HCT116 (cell line): ENCODE data around the gene DDX39A. TPM values are rescaled to one million over a fixed set of nuclear protein-coding genes. Genes with fewer than 3 reads are reported as not detected.

Source experiments
- ATAC-seq: fragments of 200-7000 bp; cut with Tn5 transposase; 2 replicates; pipeline ENCODE4 v1.9.1; 2020; ENCODE audit warnings: mild to moderate bottlenecking, moderate library complexity
- BruUV-seq: library from RNA; stranded (reverse); fragments of 400-500 nt; replicated peaks from 2 replicates; lab custom pipeline; 2021; lab: Mats Ljungman, UMichigan
- CTCF ChIA-PET: fragments of 300-600 bp; sonication (Branson Sonifier 250); formaldehyde crosslinking; loops from one replicate; lab custom pipeline; 2021; ENCODE audit warnings: antibody characterized with exemption; lab: Charles Lee
- POLR2A ChIA-PET: fragments of 300-600, 350-600 bp; sonication (Branson Sonifier 250); formaldehyde crosslinking; loops from one replicate; lab custom pipeline; 2021; ENCODE audit warnings: antibody characterized with exemption; lab: Charles Lee
- RAD21 ChIA-PET, 2 experiments: fragments of 300-600 bp; sonication (Branson Sonifier 250); formaldehyde crosslinking; loops; one replicate each; lab custom pipeline; 2023; ENCODE audit warnings: low total read pairs in 2 of 2; ENCODE audit not compliant: uncharacterized antibody in 2 of 2, unreplicated experiment in 2 of 2, low non-redundant PET in 1 of 2; lab: Charles Lee
- DNase-seq: peaks from one replicate; pipeline ENCODE4 v3.0.0-alpha.2; 2010; ENCODE audit warnings: low read depth, low spot score
- H2AFZ ChIP-seq: fragments of 200-600 bp; shearing (Covaris generic), sonication (generic); 2 replicates; pipeline ENCODE4 v1.6.1; 2017; ENCODE audit warnings: low read depth, mixed run types, mixed read lengths, antibody characterized with exemption, low read length; ENCODE audit not compliant: poor library complexity, severe bottlenecking
- H3K27ac ChIP-seq: 2 replicates; pipeline ENCODE4 v1.5.1; 2012; ENCODE audit warnings: low read depth, low read length
- H3K27me3 ChIP-seq: fragments of 200-600 bp; sonication (generic); 2 replicates; pipeline ENCODE4 v1.6.1; 2016; ENCODE audit warnings: mixed run types, low read length, mixed read lengths; ENCODE audit not compliant: insufficient read depth
- H3K36me3 ChIP-seq, 2 experiments: fragments of 200-500 bp in 1 of 2; fragments of 200-600 bp in 1 of 2; sonication (Bioruptor generic) in 1 of 2; sonication (generic) in 1 of 2; 2 replicates each; pipeline versions ENCODE4 v1.5.1 to v1.6.1; 2014 to 2016; ENCODE audit warnings: low read length in 2 of 2, inconsistent platforms in 1 of 2, mixed read lengths in 1 of 2, mixed run types in 1 of 2; ENCODE audit not compliant: insufficient read depth in 2 of 2, control insufficient read depth in 1 of 2
- H3K4me1 ChIP-seq, 2 experiments: fragments of 200-600 bp in 1 of 2; sonication (generic) in 1 of 2; 2 replicates each; pipeline versions ENCODE4 v1.5.1 to v1.6.1; 2012 to 2017; ENCODE audit warnings: low read length in 2 of 2, inconsistent platforms in 1 of 2, mild to moderate bottlenecking in 1 of 2, mixed read lengths in 1 of 2, mixed run types in 1 of 2, moderate library complexity in 1 of 2; ENCODE audit not compliant: insufficient read depth in 2 of 2, control insufficient read depth in 1 of 2
- H3K4me2 ChIP-seq: fragments of 200-600 bp; sonication (generic); 2 replicates; pipeline ENCODE4 v1.6.1; 2017; ENCODE audit warnings: mixed run types, low read length, mixed read lengths
- H3K4me3 ChIP-seq, 2 experiments: fragments of 200-600 bp in 1 of 2; sonication (generic) in 1 of 2; replicated peaks in 1 of 2; 2 replicates each; pipeline ENCODE4 v1.5.1; 2011 to 2016; ENCODE audit warnings: low read length in 2 of 2, control low read depth in 1 of 2, low read depth in 1 of 2, mild to moderate bottlenecking in 1 of 2, mixed read lengths in 1 of 2, mixed run types in 1 of 2
- H3K79me2 ChIP-seq: fragments of 200-600 bp; sonication (generic); 2 replicates; pipeline ENCODE4 v1.6.1; 2017; ENCODE audit warnings: mild to moderate bottlenecking, mixed run types, low read length, moderate library complexity, mixed read lengths; ENCODE audit not compliant: insufficient read depth
- H3K9ac ChIP-seq: fragments of 200-600 bp; sonication (generic); 2 replicates; pipeline ENCODE4 v1.6.1; 2016; ENCODE audit warnings: low read length, mixed read lengths
- H3K9me2 ChIP-seq: fragments of 200-600 bp; sonication (generic), shearing (Covaris generic); 2 replicates; pipeline ENCODE4 v1.6.1; 2017; ENCODE audit warnings: mixed run types, mild to moderate bottlenecking, moderate library complexity; ENCODE audit not compliant: insufficient read depth
- H3K9me3 ChIP-seq, 2 experiments: fragments of 200-500 bp in 1 of 2; fragments of 200-600 bp in 1 of 2; sonication (Bioruptor generic) in 1 of 2; sonication (generic) in 1 of 2; 2 replicates each; pipeline ENCODE4 v1.6.1; 2014 to 2017; ENCODE audit warnings: low read length in 2 of 2, mixed read lengths in 2 of 2, inconsistent platforms in 1 of 2, low read depth in 1 of 2, mild to moderate bottlenecking in 1 of 2, mixed run types in 1 of 2, moderate library complexity in 1 of 2; ENCODE audit not compliant: control insufficient read depth in 1 of 2, insufficient read depth in 1 of 2
- H4K20me1 ChIP-seq: fragments of 200-600 bp; sonication (generic), shearing (Covaris generic); 2 replicates; pipeline ENCODE4 v1.6.1; 2017; ENCODE audit warnings: mixed run types, mild to moderate bottlenecking, moderate library complexity; ENCODE audit not compliant: insufficient read depth
- CBX3 ChIP-seq: IDR thresholded peaks from 2 replicates; pipeline ENCODE4 v1.6.1; 2012; ENCODE audit warnings: low read depth
- CEBPB ChIP-seq: IDR thresholded peaks from 2 replicates; pipeline ENCODE4 v1.6.1; 2012; ENCODE audit warnings: low read depth
- EGR1 ChIP-seq: IDR thresholded peaks from 2 replicates; pipeline ENCODE4 v1.6.1; 2012; ENCODE audit warnings: low read depth
- ELF1 ChIP-seq: IDR thresholded peaks from 2 replicates; pipeline ENCODE4 v1.6.1; 2012; ENCODE audit warnings: low read depth, borderline replicate concordance
- EZH2 ChIP-seq: fragments of 200-600 bp; sonication (generic); IDR thresholded peaks from 2 replicates; pipeline ENCODE4 v1.6.1; 2017; ENCODE audit warnings: antibody characterized with exemption, mixed run types
- EZH2phosphoT487 ChIP-seq: fragments of 200-600 bp; IDR thresholded peaks from 2 replicates; pipeline ENCODE4 v1.6.1; 2018; ENCODE audit warnings: antibody characterized with exemption, borderline replicate concordance
- FOSL1 ChIP-seq: IDR thresholded peaks from 2 replicates; pipeline ENCODE4 v1.6.1; 2012; ENCODE audit warnings: low read depth
- JUND ChIP-seq: IDR thresholded peaks from 2 replicates; pipeline ENCODE4 v1.6.1; 2012
- POLR2AphosphoS5 ChIP-seq: IDR thresholded peaks from 2 replicates; pipeline ENCODE4 v1.6.1; 2011; ENCODE audit warnings: mild to moderate bottlenecking, low read depth, low read length, moderate library complexity
- RAD21 ChIP-seq: IDR thresholded peaks from 2 replicates; pipeline ENCODE4 v1.6.1; 2012; ENCODE audit warnings: low read depth, mild to moderate bottlenecking
- SIN3A ChIP-seq: IDR thresholded peaks from 2 replicates; pipeline ENCODE4 v1.6.1; 2012; ENCODE audit warnings: low read depth
- SP1 ChIP-seq: IDR thresholded peaks from 2 replicates; pipeline ENCODE4 v1.6.1; 2012; ENCODE audit warnings: low read depth
- SRF ChIP-seq: IDR thresholded peaks from 2 replicates; pipeline ENCODE4 v1.6.1; 2012; ENCODE audit warnings: low read depth
- TCF7L2 ChIP-seq: IDR thresholded peaks from 2 replicates; pipeline ENCODE4 v1.7.0; 2011; ENCODE audit warnings: borderline replicate concordance, inconsistent platforms; ENCODE audit not compliant: insufficient read depth, insufficient read length; ENCODE audit errors: extremely low read depth
- YY1 ChIP-seq: IDR thresholded peaks from 2 replicates; pipeline ENCODE4 v1.6.1; 2011; ENCODE audit warnings: low read length, low read depth, moderate library complexity, mild to moderate bottlenecking; ENCODE audit not compliant: insufficient replicate concordance; ENCODE audit errors: extremely low read depth
- ZFX ChIP-seq: fragments of 450-650 bp; IDR thresholded peaks from 2 replicates; pipeline ENCODE4 v1.6.1; 2017
- ZNF274 ChIP-seq: fragments of 200-500 bp; sonication (Bioruptor generic); IDR thresholded peaks from 2 replicates; pipeline ENCODE4 v1.6.1; 2014; ENCODE audit warnings: mild to moderate bottlenecking, low read depth, low read length, inconsistent platforms
- intact Hi-C: fragments of 100-400 bp; cut with micrococcal nuclease; formaldehyde crosslinking; loops from 2 replicates; pipeline ENCODE4 v1.10.0; 2022
- total RNA-seq: library from RNA; stranded (reverse); gene quantifications from one replicate; pipeline ENCODE4 v1.2.1, GENCODE V29; 2021; ENCODE audit not compliant: unreplicated experiment
- TF ChIP-seq, protein P1 (sequence below): IDR thresholded peaks from 2 replicates; pipeline ENCODE4 v1.6.1; 2012
- TF ChIP-seq, protein P2 (sequence below): IDR thresholded peaks from 2 replicates; pipeline ENCODE4 v1.6.1; 2012; ENCODE audit warnings: low read depth
- TF ChIP-seq, protein P3 (sequence below): IDR thresholded peaks from 2 replicates; pipeline ENCODE4 v1.6.1; 2012
- TF ChIP-seq, protein P4 (sequence below), 3 experiments: fragments of 200-600 bp in 1 of 3; sonication (generic) in 1 of 3; IDR thresholded peaks in 2 of 3; conservative IDR thresholded peaks in 1 of 3; 2 replicates each; pipeline ENCODE4 v1.5.1; 2012 to 2017; ENCODE audit warnings: low read depth in 2 of 3, low read length in 2 of 3, antibody characterized with exemption in 1 of 3, borderline replicate concordance in 1 of 3, control low read depth in 1 of 3, mild to moderate bottlenecking in 1 of 3, mixed read lengths in 1 of 3, mixed run types in 1 of 3, moderate library complexity in 1 of 3; ENCODE audit not compliant: insufficient read depth in 1 of 3

The DDX39A gene
- total RNA-seq, 1 experiment from 2014 or later: 152 TPM

DNA sequence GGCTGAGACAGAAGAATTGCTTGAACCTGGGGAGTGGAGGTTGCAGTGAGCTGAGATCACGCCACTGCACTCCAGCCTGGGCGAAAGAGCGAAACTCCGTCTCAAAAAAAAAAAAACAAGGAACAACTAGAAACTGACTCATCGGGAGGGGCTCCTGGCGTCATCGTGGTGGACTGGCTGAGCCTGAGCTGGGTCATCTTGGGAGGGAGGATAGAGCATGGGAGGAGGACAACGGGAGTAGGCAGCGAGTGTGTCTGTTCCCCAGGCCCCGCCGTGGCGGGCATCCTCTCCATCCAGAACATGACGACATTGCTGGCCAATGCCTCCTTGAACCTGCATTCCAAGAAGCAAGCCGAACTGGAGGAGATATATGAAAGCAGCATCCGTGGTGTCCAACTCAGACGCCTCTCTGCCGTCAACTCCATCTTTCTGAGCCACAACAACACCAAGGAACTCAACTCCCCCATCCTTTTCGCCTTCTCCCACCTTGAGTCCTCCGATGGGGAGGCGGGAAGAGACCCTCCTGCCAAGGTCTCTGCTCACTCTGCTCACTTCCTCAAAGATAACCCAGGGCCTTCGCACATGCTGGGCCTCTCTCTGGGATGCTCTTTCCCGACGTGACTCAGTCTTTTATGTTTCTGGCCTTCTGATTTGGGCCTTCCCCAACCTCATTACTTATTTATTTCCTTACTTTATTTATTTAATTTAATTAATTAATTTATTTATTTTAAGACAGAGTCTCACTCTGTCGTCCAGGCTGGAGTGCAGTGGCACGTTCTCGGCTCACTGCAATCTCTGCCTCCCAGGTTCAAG is 16.6 kb downstream of the DDX39A start:
- peaks cover 14 to 48% of the 10 kb centered on the region in 2 experiments for H3K36me3 ChIP-seq
- BruUV-seq: TSS peak; percentile 13
- intact Hi-C loops: no loop called here
- H3K27ac ChIP-seq: peak overlapping the region; percentile 45
- peak overlapping the region; percentile 35 for H3K9ac ChIP-seq
- H3K4me3 ChIP-seq: no peak overlapping the region
- ChIA-PET RAD21 (no interaction called here), CTCF (no interaction called here), POLR2A (interaction anchor here (0.8 to 1.4 kb wide), 2 partner anchors 16 to 22 kb away, joined by 4 to 5 read pairs; partner anchors contain the start of gene ADGRE5)
- no peaks in the 10 kb centered on the region for H3K79me2 ChIP-seq
- H3K27me3 ChIP-seq: no peaks in the 10 kb centered on the region
- ATAC-seq: no peak
- DNase-seq: peak; percentile 59
- no peaks in the 10 kb centered on the region for H4K20me1 ChIP-seq
- H3K4me1 ChIP-seq: peaks cover 9 to 37% of the 10 kb centered on the region in 2 experiments; a peak in 3 of 4 replicates
- no peak overlapping the region for H2AFZ ChIP-seq
- H3K4me2 ChIP-seq: peak overlapping the region; percentile 52
- H3K9me3 ChIP-seq: no peaks in the 10 kb centered on the region
- no peaks in the 10 kb centered on the region for H3K9me2 ChIP-seq
- TF ChIP-seq, protein P1, sequence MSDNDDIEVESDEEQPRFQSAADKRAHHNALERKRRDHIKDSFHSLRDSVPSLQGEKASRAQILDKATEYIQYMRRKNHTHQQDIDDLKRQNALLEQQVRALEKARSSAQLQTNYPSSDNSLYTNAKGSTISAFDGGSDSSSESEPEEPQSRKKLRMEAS: no peak
- TF ChIP-seq ELF1: no peak
- TF ChIP-seq EZH2: no peak
- peak; percentile 32; the same call in 1 of the 2 replicates for TF ChIP-seq JUND
- no peak for TF ChIP-seq CBX3
- no peak for TF ChIP-seq ZFX
- TF ChIP-seq TCF7L2: no peak
- TF ChIP-seq, protein P2, sequence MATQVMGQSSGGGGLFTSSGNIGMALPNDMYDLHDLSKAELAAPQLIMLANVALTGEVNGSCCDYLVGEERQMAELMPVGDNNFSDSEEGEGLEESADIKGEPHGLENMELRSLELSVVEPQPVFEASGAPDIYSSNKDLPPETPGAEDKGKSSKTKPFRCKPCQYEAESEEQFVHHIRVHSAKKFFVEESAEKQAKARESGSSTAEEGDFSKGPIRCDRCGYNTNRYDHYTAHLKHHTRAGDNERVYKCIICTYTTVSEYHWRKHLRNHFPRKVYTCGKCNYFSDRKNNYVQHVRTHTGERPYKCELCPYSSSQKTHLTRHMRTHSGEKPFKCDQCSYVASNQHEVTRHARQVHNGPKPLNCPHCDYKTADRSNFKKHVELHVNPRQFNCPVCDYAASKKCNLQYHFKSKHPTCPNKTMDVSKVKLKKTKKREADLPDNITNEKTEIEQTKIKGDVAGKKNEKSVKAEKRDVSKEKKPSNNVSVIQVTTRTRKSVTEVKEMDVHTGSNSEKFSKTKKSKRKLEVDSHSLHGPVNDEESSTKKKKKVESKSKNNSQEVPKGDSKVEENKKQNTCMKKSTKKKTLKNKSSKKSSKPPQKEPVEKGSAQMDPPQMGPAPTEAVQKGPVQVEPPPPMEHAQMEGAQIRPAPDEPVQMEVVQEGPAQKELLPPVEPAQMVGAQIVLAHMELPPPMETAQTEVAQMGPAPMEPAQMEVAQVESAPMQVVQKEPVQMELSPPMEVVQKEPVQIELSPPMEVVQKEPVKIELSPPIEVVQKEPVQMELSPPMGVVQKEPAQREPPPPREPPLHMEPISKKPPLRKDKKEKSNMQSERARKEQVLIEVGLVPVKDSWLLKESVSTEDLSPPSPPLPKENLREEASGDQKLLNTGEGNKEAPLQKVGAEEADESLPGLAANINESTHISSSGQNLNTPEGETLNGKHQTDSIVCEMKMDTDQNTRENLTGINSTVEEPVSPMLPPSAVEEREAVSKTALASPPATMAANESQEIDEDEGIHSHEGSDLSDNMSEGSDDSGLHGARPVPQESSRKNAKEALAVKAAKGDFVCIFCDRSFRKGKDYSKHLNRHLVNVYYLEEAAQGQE: no peak
- TF ChIP-seq SIN3A: no peak
- 0 out of 2 replicates have a peak, but pooled peaks have one; percentile 34 for TF ChIP-seq SP1
- TF ChIP-seq SRF: no peak
- no peak for TF ChIP-seq CEBPB
- TF ChIP-seq EZH2phosphoT487: no peak
- TF ChIP-seq POLR2AphosphoS5: no peak
- no peak for TF ChIP-seq EGR1
- TF ChIP-seq FOSL1: peak; percentile 48; the same call in 1 of the 2 replicates
- TF ChIP-seq RAD21: no peak
- TF ChIP-seq ZNF274: no peak
- TF ChIP-seq, protein P3, sequence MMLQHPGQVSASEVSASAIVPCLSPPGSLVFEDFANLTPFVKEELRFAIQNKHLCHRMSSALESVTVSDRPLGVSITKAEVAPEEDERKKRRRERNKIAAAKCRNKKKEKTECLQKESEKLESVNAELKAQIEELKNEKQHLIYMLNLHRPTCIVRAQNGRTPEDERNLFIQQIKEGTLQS: no peak
- TF ChIP-seq YY1: no peak
- TF ChIP-seq, protein P4, sequence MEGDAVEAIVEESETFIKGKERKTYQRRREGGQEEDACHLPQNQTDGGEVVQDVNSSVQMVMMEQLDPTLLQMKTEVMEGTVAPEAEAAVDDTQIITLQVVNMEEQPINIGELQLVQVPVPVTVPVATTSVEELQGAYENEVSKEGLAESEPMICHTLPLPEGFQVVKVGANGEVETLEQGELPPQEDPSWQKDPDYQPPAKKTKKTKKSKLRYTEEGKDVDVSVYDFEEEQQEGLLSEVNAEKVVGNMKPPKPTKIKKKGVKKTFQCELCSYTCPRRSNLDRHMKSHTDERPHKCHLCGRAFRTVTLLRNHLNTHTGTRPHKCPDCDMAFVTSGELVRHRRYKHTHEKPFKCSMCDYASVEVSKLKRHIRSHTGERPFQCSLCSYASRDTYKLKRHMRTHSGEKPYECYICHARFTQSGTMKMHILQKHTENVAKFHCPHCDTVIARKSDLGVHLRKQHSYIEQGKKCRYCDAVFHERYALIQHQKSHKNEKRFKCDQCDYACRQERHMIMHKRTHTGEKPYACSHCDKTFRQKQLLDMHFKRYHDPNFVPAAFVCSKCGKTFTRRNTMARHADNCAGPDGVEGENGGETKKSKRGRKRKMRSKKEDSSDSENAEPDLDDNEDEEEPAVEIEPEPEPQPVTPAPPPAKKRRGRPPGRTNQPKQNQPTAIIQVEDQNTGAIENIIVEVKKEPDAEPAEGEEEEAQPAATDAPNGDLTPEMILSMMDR (IDR thresholded peaks at IDR 0.05 in 2 of 3, conservative IDR thresholded peaks at IDR 0.05 in 1 of 3; ENCODE audit: borderline replicate concordance in 1 of 3, insufficient read depth in 1 of 3, low read depth in 2 of 3, low read length in 2 of 3): no peak
